ENCODE results near the gene AMBRA1. TPM values are rescaled to one million over a fixed set of nuclear protein-coding genes. Genes with fewer than 3 reads are reported as not detected.
A peak's percentile ranks its signal among the peaks of the same experiment; 100 is the strongest.

AMBRA1 gene
- total RNA-seq, 3 donors from 2014 or later = 32.5 to 38.9 (median 34.1) TPM

- Histone ChIP-seq H3K27ac (no peak overlapping the region), H3K4me3 (no peak overlapping the region), H3K27me3 (no peaks in the 10 kb centered on the region), H3K4me1 (no peaks in the 10 kb centered on the region), H3K9me3 (no peaks in the 10 kb centered on the region), H3K36me3 (no peaks in the 10 kb centered on the region)
- TF ChIP-seq CTCF (IDR thresholded peaks at IDR 0.05) = no peak
- TF ChIP-seq POLR2A (IDR thresholded peaks at IDR 0.05) = no peak
- no peak for TF ChIP-seq POLR2AphosphoS5 (IDR thresholded peaks at IDR 0.05)
- DNase-seq (ENCODE audit: low spot score in 2 of 2) = no peak
- intact Hi-C loops (cut with DNase I; ENCODE audit: low total_unique reads) = loop anchor here (10.0 kb wide), 1 partner anchor 150 kb away; the partner anchor contains the start of gene MDK
These were observed 59.1 kb downstream of the AMBRA1 start for GRCh38 chr11:46534711-46535110.

GRCh38 chr11:46533396-46534100 lies 60.3 kb downstream of the AMBRA1 start:
- no peaks in the 10 kb centered on the region for H3K9me3 ChIP-seq
- no peak for DNase-seq (ENCODE audit: low spot score in 2 of 2)
- no peaks in the 10 kb centered on the region for H3K36me3 ChIP-seq
- no peak overlapping the region for H3K4me3 ChIP-seq
- intact Hi-C loops (cut with DNase I; ENCODE audit: low total_unique reads) = loop anchor here (10.0 kb wide), 1 partner anchor 149 kb away; the partner anchor contains the start of gene MDK
- TF ChIP-seq CTCF (IDR thresholded peaks at IDR 0.05) (no peak), POLR2AphosphoS5 (IDR thresholded peaks at IDR 0.05) (no peak), POLR2A (IDR thresholded peaks at IDR 0.05) (no peak)
- no peaks in the 10 kb centered on the region for H3K27me3 ChIP-seq
- no peaks in the 10 kb centered on the region for H3K4me1 ChIP-seq
- H3K27ac ChIP-seq = no peak overlapping the region

- no peak for DNase-seq (ENCODE audit: low spot score in 2 of 2)
- H3K36me3 ChIP-seq = no peaks in the 10 kb centered on the region
- intact Hi-C loops (cut with DNase I; ENCODE audit: low total_unique reads) = loop anchor here (10.0 kb wide), 1 partner anchor 145 kb away; the partner anchor contains the start of gene MDK
These were observed 63.8 kb downstream of the AMBRA1 start for GRCh38 chr11:46529928-46530574.

GRCh38 chr11:46529095-46529905 lies 64.5 kb downstream of the AMBRA1 start:
- TF ChIP-seq POLR2AphosphoS5 (IDR thresholded peaks at IDR 0.05) = no peak
- peak; percentile 75 to 92 (median 76) for TF ChIP-seq CTCF (IDR thresholded peaks at IDR 0.05)
- TF ChIP-seq POLR2A (IDR thresholded peaks at IDR 0.05) = no peak
- H3K27me3 ChIP-seq = no peaks in the 10 kb centered on the region
- intact Hi-C loops (cut with DNase I; ENCODE audit: low total_unique reads) = no loop called here
- peak in 1 of 2 donors; percentile 35 for DNase-seq (ENCODE audit: low spot score in 2 of 2)
- no peaks in the 10 kb centered on the region for H3K9me3 ChIP-seq
- H3K4me1 ChIP-seq = no peaks in the 10 kb centered on the region
- no peaks in the 10 kb centered on the region for H3K36me3 ChIP-seq
- no peak overlapping the region for H3K27ac ChIP-seq
- H3K4me3 ChIP-seq = no peak overlapping the region

More at GRCh38 chr11:46529928-46530574, 63.8 kb downstream of the AMBRA1 start:
- Histone ChIP-seq H3K27ac (no peak overlapping the region), H3K27me3 (no peaks in the 10 kb centered on the region), H3K9me3 (no peaks in the 10 kb centered on the region), H3K4me1 (no peaks in the 10 kb centered on the region), H3K4me3 (no peak overlapping the region)
- TF ChIP-seq POLR2A (IDR thresholded peaks at IDR 0.05) = no peak
- no peak for TF ChIP-seq CTCF (IDR thresholded peaks at IDR 0.05)
- TF ChIP-seq POLR2AphosphoS5 (IDR thresholded peaks at IDR 0.05) = no peak

Measured in breast epithelium (tissue), 4 donors.